GM12874 (cell line): ENCODE measurements around the gene SIGLEC10.

Source experiments
- CTCF ChIP-seq: IDR thresholded peaks from 2 replicates; pipeline ENCODE4 v1.5.1; 2011; ENCODE audit warnings: low read depth, mild to moderate bottlenecking, control low read depth, low read length, moderate library complexity; ENCODE audit not compliant: insufficient read depth

SIGLEC10 gene

GRCh38 chr19:51430221-51430620 lies 12.8 kb upstream of the SIGLEC10 start:
- no peak for TF ChIP-seq CTCF

DNA sequence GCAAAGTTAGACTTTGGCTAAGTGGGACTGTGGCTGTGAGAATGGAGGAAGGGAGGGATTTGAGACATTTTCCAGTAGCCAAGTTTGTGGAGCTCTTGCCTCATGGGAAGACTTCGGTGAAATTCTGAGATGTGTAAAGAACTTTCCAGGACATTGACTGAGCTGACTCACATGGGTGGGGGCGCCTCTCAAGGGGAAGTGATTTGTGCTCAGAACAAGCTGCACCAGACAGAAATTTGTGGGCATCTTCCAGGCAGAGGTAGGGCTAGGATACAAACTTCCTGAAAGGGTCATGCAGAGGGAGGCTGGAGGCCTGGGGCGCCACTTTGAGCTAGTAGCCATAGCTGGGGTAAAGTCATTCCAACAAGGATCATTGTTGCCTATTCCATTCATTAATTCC lies 9.8 kb upstream of the SIGLEC10 start:
- TF ChIP-seq CTCF, result no peak

- peak; percentile 100 for TF ChIP-seq CTCF
Observed at GRCh38 chr19:51422053-51422448, 4.6 kb upstream of the SIGLEC10 start.

DNA sequence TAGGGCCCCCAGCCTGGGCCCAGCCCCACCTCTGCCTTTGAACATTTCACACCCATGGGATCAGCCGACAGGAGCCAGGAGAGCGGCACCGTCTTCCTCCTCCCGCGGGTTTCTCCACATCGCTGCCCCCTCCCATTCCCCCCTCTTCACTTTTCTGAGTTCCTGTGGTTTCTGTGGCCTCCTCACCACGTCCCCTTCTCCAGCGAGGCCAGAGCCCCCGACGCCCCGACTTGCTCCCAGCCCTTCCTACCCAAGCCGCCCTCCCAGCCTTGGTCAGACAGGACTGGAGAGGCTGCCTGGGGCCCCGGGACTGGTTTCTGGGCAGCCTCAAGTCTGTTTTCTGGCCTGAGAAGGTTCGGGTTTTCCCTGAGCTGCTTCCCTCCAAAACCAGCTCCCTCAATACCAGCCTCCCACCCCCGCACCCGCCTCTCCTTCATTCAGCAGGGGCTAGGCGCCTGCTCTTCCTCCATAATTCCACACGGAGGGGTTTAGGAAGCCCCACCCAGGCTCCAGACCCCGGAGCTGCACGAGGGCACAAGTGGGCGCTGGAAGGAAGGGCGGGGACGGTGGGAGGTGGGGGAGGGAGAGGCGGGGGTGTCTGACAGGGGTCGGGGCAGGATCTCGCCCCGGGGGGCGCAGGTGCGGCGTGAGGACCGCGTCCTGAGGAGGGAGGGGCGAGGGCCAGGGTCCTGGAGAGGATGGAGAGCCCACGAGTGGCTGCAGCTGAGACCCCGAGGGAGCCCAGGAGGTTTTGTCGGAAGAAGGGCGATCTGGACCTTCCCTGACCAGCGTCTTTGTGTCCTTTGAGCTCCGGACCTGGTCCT lies 4.0 kb upstream of the SIGLEC10 start:
- TF ChIP-seq CTCF, result no peak

DNA sequence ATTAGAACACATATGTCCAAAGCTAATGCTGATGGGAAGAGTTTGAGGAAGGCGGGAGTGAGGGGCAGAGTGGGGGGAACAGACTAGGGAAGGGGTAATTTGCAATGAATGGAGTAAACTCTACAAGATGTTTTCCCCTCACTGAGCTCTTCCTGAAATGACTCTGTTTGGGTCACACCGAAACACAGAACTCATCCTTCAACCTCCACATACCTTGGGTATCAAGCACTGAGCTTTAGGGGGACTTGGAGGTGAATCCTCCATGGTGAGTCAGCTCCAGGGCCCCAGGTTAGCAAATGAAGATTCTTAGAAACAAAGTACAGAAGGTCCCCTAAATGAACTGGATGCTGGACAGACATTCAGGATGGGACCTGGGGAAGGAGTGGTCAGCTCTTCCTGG lies 1.3 kb upstream of the SIGLEC10 start:
- no peak for TF ChIP-seq CTCF

GRCh38 chr19:51417810-51418157 lies 342 bp upstream of the SIGLEC10 start:
- no peak for TF ChIP-seq CTCF

GRCh38 chr19:51415187-51415586 lies 2.3 kb downstream of the SIGLEC10 start:
- TF ChIP-seq CTCF, result no peak
